ENCODE results near the gene RGP1.
A peak's percentile ranks its signal among the peaks of the same experiment; 100 is the strongest.

Gene RGP1

GRCh38 chr9:35736201-35736633 lies 12.9 kb upstream of the RGP1 start:
- H3K4me1 ChIP-seq (ENCODE audit: low read depth, poor library complexity, severe bottlenecking), result peaks cover 17% of the 10 kb centered on the region
- no peak overlapping the region for H3K4me3 ChIP-seq (IDR thresholded peaks at IDR 0.05; ENCODE audit: insufficient read depth, low read depth, low read length)
- H3K27ac ChIP-seq, result no peak overlapping the region
- peak; percentile 86 for TF ChIP-seq CTCF (conservative IDR thresholded peaks at IDR 0.05; ENCODE audit: low read depth, low read length)
- no peaks in the 10 kb centered on the region for H3K27me3 ChIP-seq (ENCODE audit: insufficient read depth, low read depth)
- peaks cover 5% of the 10 kb centered on the region; the same call in 1 of the 2 replicates for H3K79me2 ChIP-seq (ENCODE audit: insufficient read depth, low read depth)
- H4K20me1 ChIP-seq (ENCODE audit: insufficient read depth), result no peaks in the 10 kb centered on the region
- no peaks in the 10 kb centered on the region for H3K36me3 ChIP-seq (ENCODE audit: insufficient read depth)
- H3K9ac ChIP-seq, result no peak overlapping the region
- H2AFZ ChIP-seq (ENCODE audit: low read depth), result no peak overlapping the region
- no peak overlapping the region for H3K4me2 ChIP-seq

DNA sequence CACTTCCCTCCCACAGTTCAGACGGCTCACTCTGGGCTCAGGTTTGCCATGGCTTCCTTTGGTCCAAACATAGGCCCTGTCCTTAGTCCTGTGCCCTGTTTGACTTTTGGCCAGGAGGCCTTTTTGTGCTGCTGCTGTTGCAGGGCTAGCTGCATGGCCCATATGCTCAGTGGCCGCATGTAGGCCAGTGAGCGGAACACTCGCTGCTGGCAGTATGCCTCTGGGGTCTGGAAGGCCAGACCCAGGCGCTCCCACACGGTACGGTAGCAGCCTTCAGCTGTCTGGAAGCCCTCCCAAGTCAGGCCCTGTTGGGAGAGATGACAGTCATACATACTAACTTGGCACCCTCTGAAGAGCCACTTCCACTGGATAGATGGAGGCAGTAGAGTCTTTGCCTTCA lies 11.9 kb upstream of the RGP1 start:
- no peak for TF ChIP-seq CTCF (conservative IDR thresholded peaks at IDR 0.05; ENCODE audit: low read depth, low read length)
- Histone ChIP-seq H3K27me3 (ENCODE audit: insufficient read depth, low read depth) (no peaks in the 10 kb centered on the region), H3K4me1 (ENCODE audit: low read depth, poor library complexity, severe bottlenecking) (peaks cover 20% of the 10 kb centered on the region), H4K20me1 (ENCODE audit: insufficient read depth) (no peaks in the 10 kb centered on the region), H3K79me2 (ENCODE audit: insufficient read depth, low read depth) (no peaks in the 10 kb centered on the region), H3K4me3 (IDR thresholded peaks at IDR 0.05; ENCODE audit: insufficient read depth, low read depth, low read length) (no peak overlapping the region), H3K27ac (no peak overlapping the region), H3K4me2 (no peak overlapping the region), H2AFZ (ENCODE audit: low read depth) (no peak overlapping the region), H3K9ac (no peak overlapping the region), H3K36me3 (ENCODE audit: insufficient read depth) (no peaks in the 10 kb centered on the region)

DNA sequence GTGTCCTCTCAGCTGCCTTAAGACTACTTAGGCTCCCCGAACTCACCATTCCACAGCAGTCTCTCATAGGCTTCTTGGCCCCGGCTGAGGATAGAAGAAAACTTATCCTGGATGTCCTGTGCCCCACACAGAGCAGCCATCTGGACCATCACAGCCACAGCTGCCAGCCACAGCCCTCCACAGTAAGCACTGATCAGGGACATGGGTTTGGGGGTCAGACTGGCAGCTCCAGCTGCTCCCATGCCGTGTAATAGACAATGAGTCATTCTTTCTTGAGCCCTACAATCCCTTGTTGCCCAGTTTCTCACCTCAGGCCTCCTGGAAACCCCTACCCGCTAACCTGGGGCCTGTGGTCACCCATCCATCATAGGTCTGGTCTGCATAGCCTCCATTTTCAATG lies 10.9 kb upstream of the RGP1 start:
- Histone ChIP-seq H3K4me2 (no peak overlapping the region), H3K79me2 (ENCODE audit: insufficient read depth, low read depth) (no peaks in the 10 kb centered on the region), H3K4me1 (ENCODE audit: low read depth, poor library complexity, severe bottlenecking) (peaks cover 17% of the 10 kb centered on the region), H3K27ac (no peak overlapping the region), H3K4me3 (IDR thresholded peaks at IDR 0.05; ENCODE audit: insufficient read depth, low read depth, low read length) (no peak overlapping the region), H4K20me1 (ENCODE audit: insufficient read depth) (no peaks in the 10 kb centered on the region), H3K36me3 (ENCODE audit: insufficient read depth) (no peaks in the 10 kb centered on the region), H2AFZ (ENCODE audit: low read depth) (no peak overlapping the region), H3K9ac (no peak overlapping the region), H3K27me3 (ENCODE audit: insufficient read depth, low read depth) (no peaks in the 10 kb centered on the region)
- TF ChIP-seq CTCF (conservative IDR thresholded peaks at IDR 0.05; ENCODE audit: low read depth, low read length), result no peak

- Histone ChIP-seq H3K79me2 (ENCODE audit: insufficient read depth, low read depth) (no peaks in the 10 kb centered on the region), H3K4me1 (ENCODE audit: low read depth, poor library complexity, severe bottlenecking) (peaks cover 10% of the 10 kb centered on the region), H3K4me3 (IDR thresholded peaks at IDR 0.05; ENCODE audit: insufficient read depth, low read depth, low read length) (no peak overlapping the region), H3K36me3 (ENCODE audit: insufficient read depth) (no peaks in the 10 kb centered on the region), H3K9ac (no peak overlapping the region), H3K27me3 (ENCODE audit: insufficient read depth, low read depth) (no peaks in the 10 kb centered on the region), H4K20me1 (ENCODE audit: insufficient read depth) (no peaks in the 10 kb centered on the region), H2AFZ (ENCODE audit: low read depth) (no peak overlapping the region), H3K4me2 (no peak overlapping the region), H3K27ac (no peak overlapping the region)
- TF ChIP-seq CTCF (conservative IDR thresholded peaks at IDR 0.05; ENCODE audit: low read depth, low read length), result no peak
Measured at GRCh38 chr9:35738924-35739323, 10.2 kb upstream of the RGP1 start.

All from KMS-11 (cell line).